Natural killer cell (primary cell): Measurements from ENCODE around the gene CHST11. TPM values are rescaled to one million over a fixed set of nuclear protein-coding genes. Genes with fewer than 3 reads are reported as not detected.

Experiments used
- ATAC-seq, 3 donors: fragments of 150-1000 bp in 2 of 3; fragments of 200-7000 bp in 1 of 3; cut with Tn5 transposase; 1 replicate in 1 of 3; 2 replicates in 2 of 3; pipeline ENCODE4 v1.10.0; 2021; ENCODE audit warnings: mild to moderate bottlenecking in 2 of 3, moderate library complexity in 2 of 3
- DNase-seq, 2 donors: peaks; one replicate each; pipeline versions ENCODE4 v3.0.0 to v3.0.0-alpha.2; 2013 to 2021; ENCODE audit warnings: mixed read lengths in 1 of 2
- H3K27ac ChIP-seq: one replicate; pipeline ENCODE4 v1.5.1; 2013; ENCODE audit warnings: mild to moderate bottlenecking, low read length
- H3K27me3 ChIP-seq: one replicate; pipeline ENCODE4 v1.6.1; 2013; ENCODE audit warnings: low read length; ENCODE audit not compliant: control insufficient read depth, insufficient read depth
- H3K36me3 ChIP-seq: one replicate; pipeline ENCODE4 v1.6.1; 2013; ENCODE audit warnings: low read length; ENCODE audit not compliant: control insufficient read depth, insufficient read depth
- H3K4me1 ChIP-seq: one replicate; pipeline ENCODE4 v1.6.1; 2013; ENCODE audit warnings: low read length; ENCODE audit not compliant: control insufficient read depth, insufficient read depth
- H3K4me3 ChIP-seq: one replicate; pipeline ENCODE4 v1.5.1; 2013; ENCODE audit warnings: low read length
- H3K9me3 ChIP-seq: one replicate; pipeline ENCODE4 v1.6.1; 2013; ENCODE audit warnings: low read length; ENCODE audit not compliant: control insufficient read depth, insufficient read depth
- H3K27ac Mint-ChIP-seq, 2 donors: one replicate each; pipeline ENCODE4 v1.8.0; 2022; ENCODE audit warnings: mild to moderate bottlenecking in 2 of 2, mixed read lengths in 2 of 2, moderate library complexity in 1 of 2
- H3K27me3 Mint-ChIP-seq, 2 donors: one replicate each; pipeline ENCODE4 v1.8.0; 2022; ENCODE audit warnings: low read depth in 2 of 2, mixed read lengths in 2 of 2
- H3K36me3 Mint-ChIP-seq: one replicate; pipeline ENCODE4 v1.8.0; 2022; ENCODE audit warnings: mixed read lengths
- H3K4me1 Mint-ChIP-seq, 2 donors: one replicate each; pipeline ENCODE4 v1.8.0; 2022; ENCODE audit warnings: mixed read lengths in 2 of 2
- H3K4me3 Mint-ChIP-seq: one replicate; pipeline ENCODE4 v1.8.0; 2022; ENCODE audit warnings: mild to moderate bottlenecking, moderate library complexity, mixed read lengths
- H3K9me3 Mint-ChIP-seq, 2 donors: one replicate each; pipeline ENCODE4 v1.8.0; 2022; ENCODE audit warnings: mixed read lengths in 2 of 2
- CTCF ChIP-seq: fragments of 200-600 bp; IDR thresholded peaks from one replicate; pipeline ENCODE4 v1.8.0; 2022; ENCODE audit warnings: antibody characterized with exemption
- WGBS: methylation state at CpG from one replicate; pipeline ENCODE4 v1.1.7; 2013; ENCODE audit warnings: missing lambda C conversion rate; ENCODE audit not compliant: insufficient coverage; 5-methylcytosine and 5-hydroxymethylcytosine counted together
- intact Hi-C: fragments of 100-400 bp; cut with micrococcal nuclease; formaldehyde crosslinking; loops from one replicate; pipeline ENCODE4 v1.14.2; 2022
- total RNA-seq, 4 donors: library from RNA; stranded (reverse); fragments of 120-200 nt in 1 of 4; gene quantifications; one replicate each; pipeline versions ENCODE4 v1.2.3 to v1.2.4, GENCODE V29; 2013 to 2022

The CHST11 gene
- total RNA-seq, 3 donors from 2014 or later (not counting 1 experiment from before 2014, with no cell fraction given), result 85.3 to 118 (median 96.1) TPM

- 93% methylated on average over 10 of the region's 10 CpGs for WGBS
- Mint-ChIP-seq H3K27ac (peak overlapping the region; percentile 85 to 93), H3K36me3 (no peaks in the 10 kb centered on the region), H3K27me3 (no peaks in the 10 kb centered on the region), H3K4me3 (peak overlapping the region; percentile 17), H3K4me1 (peaks cover 59 to 68% of the 10 kb centered on the region in 2 donors), H3K9me3 (no peaks in the 10 kb centered on the region)
- DNase-seq (no peak), ATAC-seq (no peak)
- Histone ChIP-seq H3K4me1 (peaks cover 54% of the 10 kb centered on the region), H3K27ac (no peak overlapping the region), H3K36me3 (no peaks in the 10 kb centered on the region), H3K9me3 (no peaks in the 10 kb centered on the region), H3K4me3 (no peak overlapping the region), H3K27me3 (no peaks in the 10 kb centered on the region)
- intact Hi-C loops, result loop anchor here (5.0 kb wide), 1 partner anchor 285 kb away; the partner anchor contains the start of gene SLC41A2
- TF ChIP-seq CTCF, result no peak
Observed at GRCh38 chr12:104672501-104673265, 215.9 kb downstream of the CHST11 start.

- Mint-ChIP-seq H3K4me3 (no peak overlapping the region), H3K27ac (peak overlapping the region; percentile 85 to 93), H3K4me1 (peaks cover 65 to 74% of the 10 kb centered on the region in 2 donors), H3K36me3 (no peaks in the 10 kb centered on the region), H3K9me3 (no peaks in the 10 kb centered on the region), H3K27me3 (no peaks in the 10 kb centered on the region)
- WGBS, result 81% methylated on average over 1 of the region's 1 CpG
- Histone ChIP-seq H3K9me3 (no peaks in the 10 kb centered on the region), H3K4me3 (no peak overlapping the region), H3K27me3 (no peaks in the 10 kb centered on the region), H3K4me1 (peaks cover 50% of the 10 kb centered on the region), H3K27ac (no peak overlapping the region), H3K36me3 (no peaks in the 10 kb centered on the region)
- ATAC-seq, result no peak
- intact Hi-C loops, result loop anchor here (5.0 kb wide), 1 partner anchor 284 kb away; the partner anchor contains the start of gene SLC41A2
- no peak for TF ChIP-seq CTCF
- DNase-seq, result no peak
Observed at GRCh38 chr12:104673294-104673693, 216.5 kb downstream of the CHST11 start.

GRCh38 chr12:104673696-104674482, 217.1 kb downstream of the CHST11 start:
- Mint-ChIP-seq H3K9me3 (no peaks in the 10 kb centered on the region), H3K36me3 (no peaks in the 10 kb centered on the region), H3K27me3 (no peaks in the 10 kb centered on the region), H3K4me1 (peaks cover 71 to 75% of the 10 kb centered on the region in 2 donors), H3K27ac (peak overlapping the region; percentile 85 to 93), H3K4me3 (no peak overlapping the region)
- intact Hi-C loops, result loop anchor here (5.0 kb wide), 1 partner anchor 283 kb away; the partner anchor contains the start of gene SLC41A2
- no peak overlapping the region for H3K27ac ChIP-seq
- no peak for DNase-seq
- 79% methylated on average over 15 of the region's 15 CpGs for WGBS
- no peaks in the 10 kb centered on the region for H3K36me3 ChIP-seq
- ATAC-seq, result no peak
- peaks cover 44% of the 10 kb centered on the region for H3K4me1 ChIP-seq
- no peaks in the 10 kb centered on the region for H3K9me3 ChIP-seq
- H3K27me3 ChIP-seq, result no peaks in the 10 kb centered on the region
- no peak overlapping the region for H3K4me3 ChIP-seq
- no peak for TF ChIP-seq CTCF
